HEK293 (cell line): ENCODE results near the gene ZSWIM3.

Experiments
- HOXA7 ChIP-seq: sonication (generic); formaldehyde crosslinking; IDR thresholded peaks from 2 replicates; pipeline ENCODE4 v1.8.1; 2022; ENCODE audit warnings: missing genetic modification reagents, borderline replicate concordance
- INSM2 ChIP-seq: fragments of 450-650 bp; formaldehyde crosslinking; IDR thresholded peaks from 2 replicates; pipeline ENCODE4 v1.5.1; 2016; ENCODE audit warnings: missing biosample characterization, missing genetic modification characterization
- MZF1 ChIP-seq: fragments of 450-650 bp; formaldehyde crosslinking; IDR thresholded peaks from 2 replicates; pipeline ENCODE4 v1.5.1; 2017; ENCODE audit warnings: missing biosample characterization, missing genetic modification characterization, borderline replicate concordance
- PRDM2 ChIP-seq: fragments of 450-650 bp; formaldehyde crosslinking; IDR thresholded peaks from 2 replicates; pipeline ENCODE4 v1.5.1; 2016; ENCODE audit warnings: missing biosample characterization, missing genetic modification characterization, borderline replicate concordance
- REPIN1 ChIP-seq: fragments of 450-650 bp; formaldehyde crosslinking; IDR thresholded peaks from 2 replicates; pipeline ENCODE4 v1.5.1; 2017; ENCODE audit warnings: missing biosample characterization, missing genetic modification characterization, low read depth
- ZBTB49 ChIP-seq: fragments of 450-650 bp; formaldehyde crosslinking; IDR thresholded peaks from 2 replicates; pipeline ENCODE4 v1.5.1; 2016; ENCODE audit warnings: missing biosample characterization, missing genetic modification characterization, low read depth
- ZBTB6 ChIP-seq: fragments of 450-650 bp; formaldehyde crosslinking; IDR thresholded peaks from 2 replicates; pipeline ENCODE4 v1.5.1; 2017; ENCODE audit warnings: missing biosample characterization, missing genetic modification characterization
- ZFP37 ChIP-seq: fragments of 450-650 bp; formaldehyde crosslinking; IDR thresholded peaks from 2 replicates; pipeline ENCODE4 v1.5.1; 2016; ENCODE audit warnings: missing biosample characterization, missing genetic modification characterization
- ZIC2 ChIP-seq: fragments of 450-650 bp; formaldehyde crosslinking; IDR thresholded peaks from 2 replicates; pipeline ENCODE4 v1.5.1; 2016; ENCODE audit warnings: missing biosample characterization, missing genetic modification characterization
- ZNF133 ChIP-seq: fragments of 450-650 bp; formaldehyde crosslinking; IDR thresholded peaks from 2 replicates; pipeline ENCODE4 v1.5.1; 2016; ENCODE audit warnings: missing biosample characterization, missing genetic modification characterization
- ZNF138 ChIP-seq: fragments of 450-650 bp; formaldehyde crosslinking; IDR thresholded peaks from 2 replicates; pipeline ENCODE4 v1.5.1; 2016; ENCODE audit warnings: missing biosample characterization, missing genetic modification characterization, borderline replicate concordance
- ZNF155 ChIP-seq: fragments of 450-650 bp; formaldehyde crosslinking; IDR thresholded peaks from 2 replicates; pipeline ENCODE4 v1.5.1; 2016; ENCODE audit warnings: missing biosample characterization, missing genetic modification characterization
- ZNF184 ChIP-seq: fragments of 450-650 bp; IDR thresholded peaks from 2 replicates; pipeline ENCODE4 v1.5.1; 2018; ENCODE audit warnings: missing biosample characterization, mild to moderate bottlenecking, missing genetic modification characterization
- ZNF211 ChIP-seq: fragments of 450-650 bp; formaldehyde crosslinking; IDR thresholded peaks from 2 replicates; pipeline ENCODE4 v1.5.1; 2016; ENCODE audit warnings: low read depth, missing biosample characterization, missing genetic modification characterization
- ZNF26 ChIP-seq: fragments of 450-650 bp; formaldehyde crosslinking; IDR thresholded peaks from 2 replicates; pipeline ENCODE4 v1.5.1; 2016; ENCODE audit warnings: missing biosample characterization, missing genetic modification characterization
- ZNF311 ChIP-seq: fragments of 450-650 bp; formaldehyde crosslinking; IDR thresholded peaks from 2 replicates; pipeline ENCODE4 v1.5.1; 2017; ENCODE audit warnings: missing biosample characterization, missing genetic modification characterization, borderline replicate concordance
- ZNF324 ChIP-seq: fragments of 450-650 bp; formaldehyde crosslinking; IDR thresholded peaks from 2 replicates; pipeline ENCODE4 v1.5.1; 2016; ENCODE audit warnings: missing biosample characterization, missing genetic modification characterization
- ZNF37A ChIP-seq: fragments of 450-650 bp; IDR thresholded peaks from 2 replicates; pipeline ENCODE4 v1.5.1; 2018; ENCODE audit warnings: missing biosample characterization, missing genetic modification characterization
- ZNF404 ChIP-seq: fragments of 450-650 bp; formaldehyde crosslinking; IDR thresholded peaks from 2 replicates; pipeline ENCODE4 v1.5.1; 2017; ENCODE audit warnings: missing biosample characterization, missing genetic modification characterization
- ZNF510 ChIP-seq: fragments of 450-650 bp; formaldehyde crosslinking; IDR thresholded peaks from 2 replicates; pipeline ENCODE4 v1.5.1; 2018; ENCODE audit warnings: mild to moderate bottlenecking, missing genetic modification characterization, missing biosample characterization; ENCODE audit not compliant: insufficient replicate concordance
- ZNF514 ChIP-seq: fragments of 450-650 bp; formaldehyde crosslinking; IDR thresholded peaks from 2 replicates; pipeline ENCODE4 v1.5.1; 2016; ENCODE audit warnings: missing biosample characterization, missing genetic modification characterization
- ZNF555 ChIP-seq: fragments of 450-650 bp; formaldehyde crosslinking; conservative IDR thresholded peaks from 2 replicates; pipeline ENCODE4 v1.5.1; 2017; ENCODE audit warnings: missing biosample characterization, mild to moderate bottlenecking, missing genetic modification characterization, inconsistent platforms
- ZNF561 ChIP-seq: fragments of 450-650 bp; IDR thresholded peaks from 2 replicates; pipeline ENCODE4 v1.5.1; 2018; ENCODE audit warnings: missing biosample characterization, missing genetic modification characterization, borderline replicate concordance
- ZNF624 ChIP-seq: fragments of 450-650 bp; formaldehyde crosslinking; IDR thresholded peaks from 2 replicates; pipeline ENCODE4 v1.5.1; 2017; ENCODE audit warnings: missing biosample characterization, missing genetic modification characterization
- ZNF645 ChIP-seq: fragments of 450-650 bp; formaldehyde crosslinking; IDR thresholded peaks from 2 replicates; pipeline ENCODE4; 2016; ENCODE audit warnings: missing biosample characterization, missing genetic modification characterization
- ZXDB ChIP-seq: fragments of 450-650 bp; formaldehyde crosslinking; IDR thresholded peaks from 2 replicates; pipeline ENCODE4 v1.5.1; 2016; ENCODE audit warnings: missing biosample characterization, missing genetic modification characterization

Gene ZSWIM3

GRCh38 chr20:45812157-45813005 lies 45.0 kb upstream of the ZSWIM3 start, which contains the start of gene UBE2C (continued):
- TF ChIP-seq ZBTB6 (tag by site-specific recombination): no peak
- no peak for TF ChIP-seq ZNF37A
- no peak for TF ChIP-seq ZFP37
- TF ChIP-seq ZNF555: no peak
- TF ChIP-seq INSM2 (tag by site-specific recombination): 0 out of 2 replicates have a peak, but pooled peaks have one; percentile 16
- peak; percentile 47 for TF ChIP-seq ZIC2 (tag by site-specific recombination)
- TF ChIP-seq ZNF184 (tag by site-specific recombination): no peak
- peak; percentile 55; the same call in 1 of the 2 replicates for TF ChIP-seq ZXDB
- TF ChIP-seq ZNF510 (tag by site-specific recombination): no peak
- TF ChIP-seq REPIN1 (tag by site-specific recombination): no peak
- no peak for TF ChIP-seq ZNF624 (tag by site-specific recombination)
- no peak for TF ChIP-seq ZNF138 (tag by site-specific recombination)
- TF ChIP-seq ZNF155: no peak
- TF ChIP-seq ZNF514 (tag by site-specific recombination): no peak
- TF ChIP-seq ZNF324 (tag by site-specific recombination): no peak
- TF ChIP-seq ZNF26 (tag by site-specific recombination): no peak
- no peak; the same call in 1 of the 2 replicates for TF ChIP-seq ZNF561 (tag by site-specific recombination)
- no peak for TF ChIP-seq ZNF211 (tag by site-specific recombination)
- no peak for TF ChIP-seq PRDM2 (tag by site-specific recombination)
- TF ChIP-seq ZNF645 (tag by site-specific recombination): no peak
- TF ChIP-seq ZBTB49 (tag by site-specific recombination): no peak
- TF ChIP-seq MZF1 (tag by site-specific recombination): no peak
- no peak for TF ChIP-seq ZNF133 (tag by site-specific recombination)
- no peak for TF ChIP-seq ZNF404 (tag by site-specific recombination)
- no peak for TF ChIP-seq HOXA7 (CRISPR knock-in tag)
- no peak for TF ChIP-seq ZNF311 (tag by site-specific recombination)
